Measurements from ENCODE around the gene SLC41A2.

The SLC41A2 gene

DNA sequence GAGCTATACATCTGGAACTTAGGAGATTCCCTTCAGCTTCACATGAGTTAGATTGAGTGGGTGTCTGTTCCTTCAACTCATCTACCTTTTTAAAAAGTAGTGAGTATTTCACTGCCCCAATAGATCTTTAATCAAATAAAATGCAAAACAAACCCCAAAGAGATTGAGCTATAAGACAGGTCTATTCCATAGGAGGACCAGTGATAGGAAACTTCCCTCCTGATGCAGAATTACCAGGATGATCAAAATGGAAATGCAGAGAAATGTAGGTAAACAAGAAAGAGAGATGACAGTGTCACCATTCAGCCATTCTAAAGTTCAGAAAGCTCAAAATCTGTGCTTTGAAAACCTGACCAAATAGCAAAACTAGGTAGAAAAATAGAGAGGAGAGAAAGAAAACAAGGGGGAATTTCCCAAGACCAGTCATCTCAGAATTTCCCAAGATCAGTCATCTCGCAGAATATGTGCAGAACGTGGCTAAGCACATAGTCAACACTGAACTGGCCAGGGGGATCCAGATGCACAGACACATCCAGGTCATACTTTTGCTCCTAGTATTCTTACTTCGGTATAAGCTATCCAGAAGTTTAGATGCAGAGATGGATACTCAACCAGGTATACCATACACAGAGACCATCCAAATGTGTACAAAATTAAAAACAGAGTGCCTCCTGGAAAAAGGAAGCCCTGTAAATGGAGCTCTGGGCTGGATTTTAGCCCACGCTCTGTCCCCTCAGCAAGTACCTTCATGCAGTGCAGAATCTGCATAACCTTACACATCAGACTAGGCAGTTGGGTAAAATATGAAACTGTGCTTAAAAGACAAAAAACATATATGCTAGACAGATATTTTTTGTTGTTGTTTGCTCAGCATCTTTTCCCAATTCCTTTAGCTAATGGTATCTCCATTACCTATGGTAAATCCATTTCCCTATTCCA, 27.4 kb downstream of the SLC41A2 start:
- no peak for DNase-seq (ENCODE audit: low read depth in 2 of 2, low spot score in 1 of 2)

DNA sequence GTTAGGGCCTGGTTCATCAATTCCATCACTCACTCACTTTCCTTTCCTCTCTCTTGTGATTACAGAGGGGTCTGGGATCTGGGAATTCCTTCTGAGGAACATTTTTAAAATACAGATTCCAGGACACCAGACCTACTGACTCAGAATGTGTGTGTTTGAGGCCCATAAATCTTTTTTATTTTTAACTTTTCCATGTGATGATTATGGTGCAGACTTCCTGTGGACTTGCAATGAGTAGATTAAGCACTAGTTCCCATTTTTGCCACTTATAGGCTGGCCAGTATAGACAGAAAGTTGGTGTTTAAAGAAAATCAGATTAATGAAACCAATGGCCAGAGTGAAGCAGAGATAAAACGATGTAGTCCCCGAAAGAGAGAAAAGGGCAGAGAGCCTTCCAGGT, 28.1 kb downstream of the SLC41A2 start:
- no peak for DNase-seq (ENCODE audit: low read depth in 2 of 2, low spot score in 1 of 2)

DNA sequence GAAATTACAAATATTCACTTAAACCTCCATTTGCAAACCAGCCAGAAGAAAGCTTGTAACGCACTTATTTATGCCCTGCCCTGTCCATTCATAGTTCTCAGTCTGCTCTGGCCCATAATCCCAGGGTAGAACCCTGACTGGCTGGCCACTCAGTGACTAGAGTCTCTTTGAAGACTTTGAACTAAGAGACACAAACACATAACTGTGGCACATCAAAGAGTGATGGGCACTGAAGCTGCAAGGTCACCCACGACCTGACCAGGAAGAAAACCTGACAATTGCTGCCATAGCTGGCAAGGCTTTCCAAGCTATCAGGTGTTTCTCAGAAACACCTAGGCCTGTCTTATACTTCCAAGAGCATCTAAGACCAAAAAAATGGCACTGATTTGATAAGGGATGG, 28.7 kb downstream of the SLC41A2 start:
- no peak for DNase-seq (ENCODE audit: low read depth in 2 of 2, low spot score in 1 of 2)

DNA sequence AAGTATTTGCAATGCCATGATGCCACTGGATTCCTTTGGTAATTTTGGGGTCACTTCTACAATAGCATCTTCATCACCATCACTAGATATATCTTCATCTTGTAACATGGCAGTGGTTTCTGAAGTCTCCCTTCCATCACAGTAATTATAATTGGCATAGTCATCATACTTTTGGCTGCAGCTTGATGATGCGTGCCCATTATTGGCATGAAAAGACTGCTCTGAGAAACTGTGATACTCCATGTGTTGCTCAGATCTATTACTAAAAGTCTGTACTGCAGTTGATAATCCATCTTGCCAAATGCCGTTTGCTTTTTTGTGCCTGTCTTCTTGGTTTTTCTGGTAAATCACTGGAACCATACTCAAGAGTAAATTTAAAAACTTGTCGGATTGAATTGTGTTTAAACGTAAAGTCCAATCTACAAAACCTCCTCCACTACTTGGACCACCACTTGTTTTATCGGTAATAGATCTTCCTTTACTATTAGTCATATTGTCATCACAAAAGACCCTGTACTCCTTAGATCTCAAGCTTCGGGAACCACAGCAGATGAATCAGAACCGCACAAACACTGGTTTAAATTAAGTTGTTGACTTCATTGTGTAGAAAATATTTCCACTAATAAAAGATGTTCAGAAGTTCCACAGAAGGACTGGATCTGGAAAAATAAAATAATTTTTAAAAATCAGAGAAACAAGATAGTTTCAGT, 29.9 kb downstream of the SLC41A2 start:
- no peak for DNase-seq (ENCODE audit: low read depth in 2 of 2, low spot score in 1 of 2)

DNA sequence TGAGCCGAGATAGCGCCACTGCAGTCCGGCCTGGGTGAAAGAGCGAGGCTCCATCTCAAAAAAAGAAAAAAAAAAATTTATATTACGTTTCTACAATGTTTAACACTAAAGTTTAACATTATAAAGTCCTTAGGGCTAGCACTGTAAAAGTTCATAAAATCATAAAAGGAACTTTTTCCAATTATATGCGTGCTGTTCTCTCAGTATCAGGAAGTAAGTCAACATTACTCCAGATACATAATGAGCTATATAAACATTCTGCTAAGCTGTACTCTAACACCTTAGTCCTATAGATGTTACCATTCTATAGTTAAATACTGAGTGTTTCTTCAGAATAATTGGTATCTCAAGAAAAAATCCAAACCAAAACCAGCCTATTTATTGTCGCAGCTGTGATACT, 32.6 kb downstream of the SLC41A2 start:
- DNase-seq (ENCODE audit: low read depth in 2 of 2, low spot score in 1 of 2): no peak

DNA sequence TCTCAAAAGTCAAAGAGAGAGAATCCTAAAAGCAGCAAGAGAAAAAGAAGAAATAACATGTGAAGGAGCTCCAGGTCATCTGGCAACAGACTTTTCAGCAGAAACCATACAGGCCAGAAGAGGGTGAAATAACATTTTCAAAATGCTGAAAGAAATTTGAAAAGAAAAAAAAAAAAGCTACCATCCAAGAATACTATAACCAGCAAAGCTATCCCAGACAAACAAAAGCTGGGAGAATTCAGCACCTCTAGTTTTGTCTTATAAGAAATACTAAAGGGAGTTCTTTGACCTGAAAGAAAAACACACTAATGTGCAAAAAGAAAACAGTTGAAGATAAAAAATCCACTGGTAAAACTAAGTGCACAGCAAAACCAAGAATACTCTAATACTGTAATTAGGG, 36.8 kb downstream of the SLC41A2 start:
- no peak for DNase-seq (ENCODE audit: low read depth in 2 of 2, low spot score in 1 of 2)

DNA sequence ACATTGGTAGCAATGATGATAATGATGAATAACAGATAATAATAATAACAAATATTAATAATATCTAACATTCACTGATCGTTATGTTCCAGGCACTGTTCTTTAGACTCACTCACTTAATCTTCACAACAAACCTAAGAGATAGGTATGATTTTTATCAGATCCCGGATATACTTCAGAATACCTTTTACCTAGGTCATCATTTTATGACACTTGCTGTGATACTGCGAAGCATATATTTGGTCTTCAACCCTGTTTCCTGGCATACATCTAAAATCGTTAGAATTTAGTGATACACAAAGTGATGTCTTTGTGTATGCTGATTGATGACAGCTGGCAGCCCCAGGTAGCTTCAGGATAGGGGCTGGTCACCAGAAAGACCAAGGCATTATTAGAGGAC, 46.1 kb downstream of the SLC41A2 start:
- no peak for DNase-seq (ENCODE audit: low read depth in 2 of 2, low spot score in 1 of 2)

DNA sequence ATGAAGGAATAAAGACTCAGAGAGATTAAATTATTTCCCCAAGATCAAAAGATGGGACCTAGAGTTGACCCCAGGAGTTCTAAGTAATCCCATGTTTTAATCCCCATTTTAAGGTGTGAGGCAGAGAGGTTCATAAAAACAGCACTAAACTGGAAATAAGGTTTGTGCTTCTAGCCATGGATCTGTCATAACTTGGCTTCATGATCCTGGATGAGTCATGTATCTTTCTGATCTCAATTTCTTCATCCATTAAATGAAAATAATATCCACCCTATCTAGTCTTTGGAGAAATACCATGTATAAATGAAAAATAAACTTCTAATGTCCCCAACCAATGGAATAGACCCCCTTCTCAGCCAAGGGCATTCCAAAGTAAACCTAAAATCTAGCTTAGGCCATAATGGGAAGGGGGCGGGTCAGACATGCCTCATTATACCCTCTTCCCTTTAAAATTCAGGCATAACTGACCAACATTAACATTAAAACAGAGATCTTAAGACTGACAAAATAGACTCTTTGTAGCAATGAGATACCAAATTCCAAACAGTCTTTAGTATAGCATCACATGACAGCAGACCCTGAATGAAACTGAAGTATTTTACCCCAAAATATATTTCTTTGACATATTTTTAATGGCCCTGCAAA, 47.8 kb downstream of the SLC41A2 start:
- no peak for DNase-seq (ENCODE audit: low read depth in 2 of 2, low spot score in 1 of 2)

DNA sequence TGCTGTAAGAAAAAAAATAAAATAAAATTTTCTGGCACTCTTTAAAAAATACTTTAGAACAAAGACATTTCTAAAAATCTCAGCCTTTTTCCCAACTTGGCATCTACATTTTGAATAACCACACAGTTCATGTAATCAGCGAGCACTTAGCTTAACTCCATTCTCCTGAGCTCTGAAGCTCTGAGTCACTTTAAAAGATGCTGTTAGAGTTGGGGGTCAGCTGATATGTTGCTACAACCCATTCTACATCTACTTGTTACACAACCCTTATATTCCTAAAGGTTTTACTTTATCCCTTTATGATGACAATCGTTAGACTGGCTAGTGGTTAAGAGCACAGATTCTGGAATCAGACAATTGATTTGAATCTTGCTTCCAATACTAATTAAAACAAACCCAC, 48.3 kb downstream of the SLC41A2 start:
- no peak for DNase-seq (ENCODE audit: low read depth in 2 of 2, low spot score in 1 of 2)
